ENCODE results near the gene TENM4.

The TENM4 gene

DNA sequence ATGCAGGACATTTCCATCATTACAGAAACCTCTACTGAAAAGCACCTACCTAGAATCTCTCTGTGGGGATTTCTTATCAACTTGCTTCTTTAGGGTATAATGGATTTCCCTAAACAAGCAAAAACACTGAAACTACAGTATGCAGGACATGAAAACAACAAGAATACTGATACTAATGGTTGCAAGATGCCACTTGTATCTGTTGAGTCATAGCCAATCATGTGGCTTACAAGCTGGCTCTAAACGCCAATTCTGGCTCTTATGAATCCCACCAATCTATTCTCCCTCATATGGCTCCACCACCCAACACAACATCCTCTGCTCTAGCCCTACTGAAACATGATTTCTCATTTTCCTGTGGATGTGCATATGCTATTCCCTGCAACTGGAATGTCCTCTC lies 22.6 kb downstream of the TENM4 start:
- DNase-seq (ENCODE audit: low read depth): no peak

DNA sequence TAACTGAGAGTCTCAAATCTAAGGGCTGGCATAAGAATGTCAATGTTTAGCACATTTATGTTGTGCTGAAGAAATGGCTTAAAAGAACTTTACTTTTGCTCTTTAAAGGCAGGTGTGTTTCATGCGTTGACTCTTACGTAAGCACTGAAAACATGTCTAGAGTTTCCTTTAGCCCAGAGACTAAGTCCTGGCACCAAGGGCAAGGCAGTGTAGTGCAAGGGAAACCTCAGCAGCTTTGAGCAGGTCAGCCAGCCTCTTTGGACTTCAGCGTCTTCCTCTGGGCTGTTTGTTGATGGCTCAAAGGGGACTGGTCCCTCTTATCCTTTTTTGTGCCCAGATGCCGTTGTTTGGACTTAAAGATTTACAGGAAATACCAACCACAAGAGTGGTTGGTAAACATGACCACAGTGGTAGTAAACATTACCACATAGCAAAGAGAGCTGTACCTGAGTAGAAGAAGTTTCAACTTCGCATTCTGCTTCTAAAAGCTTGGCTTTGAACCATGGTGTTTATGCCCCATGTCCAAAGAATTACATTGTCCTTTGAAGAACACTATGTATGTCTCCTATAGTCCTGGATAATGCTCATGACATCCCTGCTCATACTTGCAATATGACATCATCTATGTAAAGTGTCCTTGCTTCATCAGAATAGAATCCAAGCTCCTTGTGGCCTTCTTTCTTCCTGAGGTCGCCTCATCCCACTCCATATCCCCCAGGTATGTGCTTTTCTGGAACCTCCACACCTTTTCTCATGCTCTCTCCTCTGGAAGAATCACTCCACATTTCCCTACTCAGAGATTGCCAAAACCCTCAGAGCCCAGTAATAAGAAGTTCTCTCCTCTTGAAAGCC lies 23.5 kb downstream of the TENM4 start:
- no peak for DNase-seq (ENCODE audit: low read depth)

DNA sequence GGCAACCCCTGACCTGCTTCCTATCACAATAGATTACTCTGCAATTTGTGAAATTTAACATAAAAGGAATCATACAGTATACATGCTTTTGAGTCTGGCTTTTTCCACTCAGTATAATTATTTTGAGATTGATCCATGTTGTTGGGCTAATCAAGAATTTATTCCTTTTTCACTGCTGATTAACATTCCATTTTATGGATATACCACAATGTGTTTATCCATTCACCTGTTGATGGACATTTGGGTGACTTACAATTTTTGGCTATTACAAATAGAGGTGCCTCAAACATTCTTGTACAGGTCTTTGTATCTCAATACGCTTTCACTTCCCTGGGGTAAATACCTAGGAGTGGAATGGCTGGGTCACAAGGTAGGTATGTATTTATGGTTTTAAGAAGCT lies 24.9 kb downstream of the TENM4 start:
- DNase-seq (ENCODE audit: low read depth): no peak

DNA sequence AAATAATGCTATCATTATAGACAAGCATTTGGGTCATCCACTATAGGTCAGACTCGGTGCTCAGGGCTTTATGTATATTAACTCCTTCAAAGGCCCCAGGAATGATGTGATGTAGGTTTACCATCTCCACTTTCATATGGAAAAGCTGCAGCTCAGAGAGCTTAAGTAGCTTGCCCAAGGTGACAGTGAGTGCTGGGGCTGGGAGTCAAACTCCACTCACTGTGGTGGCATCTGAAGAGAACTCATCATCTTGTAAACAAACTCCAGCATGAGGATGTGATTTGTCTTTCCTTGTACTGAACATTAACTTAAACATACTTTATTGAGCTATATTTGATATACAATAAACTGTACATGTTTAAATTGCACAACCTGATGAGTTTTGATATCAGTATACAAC lies 25.4 kb downstream of the TENM4 start:
- DNase-seq (ENCODE audit: low read depth): no peak

DNA sequence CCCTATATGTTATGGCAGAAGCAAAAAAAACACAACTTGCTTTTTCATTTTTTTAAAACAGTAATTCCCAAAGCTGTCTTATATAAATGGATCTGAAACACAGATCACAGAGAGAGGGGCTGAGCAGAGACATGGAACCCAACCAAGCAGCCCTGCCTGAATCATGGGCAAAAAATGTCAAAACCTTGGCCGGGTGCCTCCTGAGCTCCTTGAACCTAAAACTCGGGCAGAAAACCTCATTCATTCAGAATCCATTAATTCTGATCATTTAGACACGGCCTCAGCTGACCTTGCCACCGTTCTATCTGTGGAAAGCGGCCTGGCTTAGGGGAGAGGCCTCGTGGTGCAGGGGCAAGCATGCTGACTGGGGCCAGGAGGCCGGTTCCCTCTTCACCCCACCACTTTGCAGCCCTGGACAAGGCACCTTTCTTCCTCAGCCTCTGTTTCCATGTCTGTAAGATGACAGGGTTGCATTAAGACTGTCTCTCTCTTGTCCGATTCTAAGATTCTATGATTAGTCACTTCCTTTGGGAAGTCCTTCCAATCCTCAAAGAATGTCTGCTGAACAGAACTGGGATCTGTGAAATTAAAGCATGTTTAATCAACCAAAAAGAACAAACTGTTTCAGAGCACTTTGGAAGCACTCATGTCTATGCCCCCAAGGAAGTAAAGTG lies 26.0 kb downstream of the TENM4 start:
- no peak for DNase-seq (ENCODE audit: low read depth)

DNA sequence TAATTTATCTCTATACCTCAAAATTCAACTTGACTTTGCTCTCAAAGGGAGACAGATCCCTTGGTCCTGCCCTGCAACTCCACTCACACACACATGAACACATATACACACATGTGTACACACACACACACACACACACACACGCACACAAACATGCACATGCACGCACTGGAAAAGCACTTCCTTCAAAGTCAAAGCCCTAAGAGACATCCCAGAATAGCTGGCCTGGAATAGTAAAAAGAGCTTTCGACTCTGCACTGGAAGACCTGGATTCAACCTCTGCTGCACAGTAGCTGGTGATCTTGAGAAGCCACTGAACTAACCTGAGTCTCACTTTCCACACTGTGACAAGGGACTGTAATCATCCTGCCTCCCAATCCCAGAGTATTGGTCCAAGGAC lies 26.8 kb downstream of the TENM4 start:
- DNase-seq (ENCODE audit: low read depth): no peak

DNA sequence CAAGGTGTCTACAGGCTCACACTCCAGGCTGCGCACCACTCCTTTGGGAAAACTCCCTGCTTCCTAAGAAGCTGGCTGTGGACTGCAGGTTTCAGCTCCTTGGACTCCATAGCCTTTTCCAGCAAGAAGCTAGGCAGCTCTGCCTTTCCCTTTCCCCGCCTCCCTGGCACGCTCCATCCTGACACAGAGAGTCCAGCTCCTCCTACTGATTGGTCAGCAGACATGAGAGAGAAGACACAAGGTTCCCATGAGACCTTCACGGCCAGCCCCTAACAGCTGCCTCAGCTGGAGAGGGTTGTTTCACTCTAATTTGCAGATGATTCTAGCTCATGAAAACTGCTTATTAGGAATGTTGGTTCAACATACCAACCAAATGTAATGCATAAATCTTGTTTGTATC lies 27.6 kb downstream of the TENM4 start:
- no peak for DNase-seq (ENCODE audit: low read depth)

DNA sequence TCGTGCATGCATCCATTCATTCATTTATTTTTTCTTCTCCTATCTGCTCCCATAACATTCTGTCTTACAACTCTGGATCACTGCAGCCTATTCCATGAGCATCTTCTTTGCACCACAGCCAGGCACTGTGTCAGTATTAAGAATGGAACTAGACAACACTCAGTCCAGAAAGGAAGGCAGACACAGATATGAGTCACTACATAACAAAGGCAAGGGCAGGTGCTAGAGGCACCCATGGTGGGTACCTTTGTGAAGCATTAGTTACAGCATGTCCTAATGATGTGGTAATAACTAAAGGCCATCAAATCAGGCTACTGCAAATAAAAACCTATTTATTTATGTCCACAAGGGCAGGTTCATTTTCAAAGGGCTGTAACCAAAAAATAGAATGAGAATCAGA lies 28.1 kb downstream of the TENM4 start:
- no peak for DNase-seq (ENCODE audit: low read depth)

DNA sequence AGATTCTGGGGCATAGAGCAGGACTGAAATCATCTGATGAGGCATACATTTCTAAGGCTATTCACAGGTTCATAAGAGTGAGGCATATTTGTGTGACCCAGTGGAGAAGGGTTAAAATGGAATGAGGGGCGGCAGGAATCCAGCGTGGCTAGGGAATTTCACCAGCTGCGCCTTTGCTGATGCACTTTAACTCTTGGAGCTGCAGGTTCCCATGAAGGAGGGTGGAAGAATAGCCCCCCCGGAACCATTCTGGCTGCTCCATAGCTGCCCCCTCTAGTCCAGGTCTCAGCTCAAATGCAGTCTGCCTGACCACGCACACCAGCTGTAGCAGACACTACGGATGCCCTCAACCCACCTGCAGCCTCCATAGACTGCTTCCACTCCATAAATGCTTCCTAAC lies 31.5 kb downstream of the TENM4 start:
- DNase-seq (ENCODE audit: low read depth): no peak

DNA sequence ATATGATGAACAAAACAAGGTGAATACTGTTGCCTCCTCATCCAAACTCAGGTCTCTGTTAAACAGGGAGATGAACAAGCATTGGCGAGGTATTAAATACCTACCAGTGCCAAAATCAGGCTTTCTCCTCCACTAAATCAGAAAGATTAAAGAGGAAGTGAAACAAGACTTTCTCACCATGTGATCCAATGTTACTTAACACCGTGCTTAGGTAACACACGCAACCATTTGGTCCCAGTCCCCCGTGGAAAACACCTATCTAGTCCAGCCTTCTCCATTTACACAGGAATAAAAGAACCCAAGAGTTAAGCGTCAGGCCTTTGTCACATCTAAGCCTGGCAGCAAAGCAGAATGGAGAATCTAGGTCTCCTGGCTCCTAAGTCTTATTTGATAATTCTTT lies 34.5 kb downstream of the TENM4 start:
- no peak for DNase-seq (ENCODE audit: low read depth)

DNA sequence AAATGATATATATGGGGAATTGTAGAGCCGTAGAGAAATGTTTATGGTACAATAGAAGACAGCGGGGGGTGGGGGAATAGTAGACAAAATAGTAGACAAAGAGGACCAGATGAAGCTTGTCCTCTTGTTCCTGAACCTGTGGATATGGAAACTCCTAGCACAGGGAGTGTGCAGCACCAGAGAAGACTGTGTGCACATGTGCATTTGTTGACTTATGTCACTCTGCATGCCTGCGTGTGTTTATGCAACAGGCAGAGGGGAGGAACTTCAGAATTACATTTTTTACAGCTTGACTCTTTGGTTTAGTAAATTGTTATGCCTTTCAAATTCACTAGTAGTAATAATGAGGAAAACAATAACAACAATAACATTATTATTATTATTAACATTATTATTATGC lies 36.0 kb downstream of the TENM4 start:
- no peak for DNase-seq (ENCODE audit: low read depth)

DNA sequence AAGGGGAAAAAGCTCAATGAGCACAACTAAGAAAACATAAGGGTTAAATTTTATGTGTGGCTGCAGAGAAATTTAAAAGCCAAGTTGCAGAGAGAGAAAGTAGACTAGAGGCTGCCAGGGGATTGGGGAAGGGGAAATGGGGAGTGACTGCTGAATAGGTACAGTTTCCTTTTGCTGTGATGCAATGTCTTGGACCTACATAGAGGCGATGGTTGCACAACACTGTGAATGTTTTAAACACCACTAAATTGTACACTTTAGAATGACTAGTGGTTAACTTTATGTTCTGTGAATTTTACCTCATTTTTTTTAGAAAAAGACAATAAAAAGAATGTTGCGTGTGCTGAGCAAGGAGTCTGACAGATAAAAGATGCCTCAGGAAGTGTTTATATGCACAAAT lies 36.5 kb downstream of the TENM4 start:
- no peak for DNase-seq (ENCODE audit: low read depth)

DNA sequence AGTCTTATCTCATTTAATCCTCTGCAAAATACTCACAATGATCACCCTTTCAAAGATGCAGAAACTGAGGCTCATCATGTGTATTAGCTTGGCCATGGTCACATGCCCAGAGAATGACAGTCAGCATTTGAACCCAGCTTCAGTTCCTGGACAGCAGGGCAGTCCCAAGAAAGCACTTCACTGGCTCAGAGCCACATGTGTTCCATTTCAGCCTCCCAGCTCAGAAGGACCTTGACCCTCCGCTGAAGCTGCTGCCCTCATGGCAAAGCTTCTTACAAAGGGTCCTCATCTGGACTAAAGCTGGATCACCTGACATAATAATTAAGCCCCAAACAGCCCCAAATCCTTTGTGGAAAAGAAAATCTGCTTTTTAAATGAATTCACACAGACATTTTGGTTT lies 37.0 kb downstream of the TENM4 start:
- no peak for DNase-seq (ENCODE audit: low read depth)

DNA sequence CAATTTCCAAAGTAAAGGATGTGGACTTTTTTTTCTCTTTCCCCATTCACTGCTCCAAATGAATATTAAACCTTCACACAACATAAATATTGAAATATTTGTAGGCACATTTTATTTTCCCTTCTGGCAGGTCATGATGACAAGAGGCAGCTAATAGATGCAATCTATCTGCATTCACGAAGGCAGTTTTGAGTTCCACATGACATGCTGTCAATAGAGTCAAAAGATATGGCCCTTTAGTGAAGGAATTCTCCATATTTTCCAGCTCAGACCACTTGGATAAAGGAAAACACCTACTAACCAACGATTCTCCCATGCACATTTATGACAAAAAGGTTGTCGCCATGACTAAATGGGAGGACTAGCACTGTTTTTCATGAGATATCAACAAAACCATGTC lies 37.9 kb downstream of the TENM4 start:
- no peak for DNase-seq (ENCODE audit: low read depth)

DNA sequence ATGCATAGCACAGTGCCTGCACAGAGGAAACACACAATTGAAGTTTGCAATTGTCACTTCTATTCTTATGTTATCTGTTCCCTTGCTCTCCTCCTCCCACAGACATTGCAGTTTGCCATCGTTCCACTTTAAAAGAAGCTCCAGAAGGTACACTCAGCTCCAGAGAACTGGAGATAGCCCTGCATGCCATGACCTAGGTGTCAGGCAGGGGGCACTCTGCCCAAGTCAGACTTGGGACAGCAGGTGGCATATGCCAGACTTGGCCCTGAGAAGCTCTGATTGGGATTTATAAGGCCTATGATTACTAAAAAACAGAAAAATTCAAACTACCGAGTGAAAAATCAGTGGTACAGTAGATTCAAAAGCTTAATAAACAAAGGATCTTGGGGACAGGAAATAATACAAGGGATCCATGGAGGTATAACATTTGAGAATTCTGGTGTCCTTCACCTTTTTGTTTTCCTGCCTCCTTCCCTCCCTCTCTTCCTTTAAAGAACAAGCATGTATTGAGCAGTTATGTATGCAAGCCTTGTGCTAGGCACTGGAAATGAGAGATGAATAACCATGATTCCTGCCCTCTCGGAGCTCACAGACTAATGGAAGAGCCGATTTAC lies 40.0 kb downstream of the TENM4 start:
- no peak for DNase-seq (ENCODE audit: low read depth)

DNA sequence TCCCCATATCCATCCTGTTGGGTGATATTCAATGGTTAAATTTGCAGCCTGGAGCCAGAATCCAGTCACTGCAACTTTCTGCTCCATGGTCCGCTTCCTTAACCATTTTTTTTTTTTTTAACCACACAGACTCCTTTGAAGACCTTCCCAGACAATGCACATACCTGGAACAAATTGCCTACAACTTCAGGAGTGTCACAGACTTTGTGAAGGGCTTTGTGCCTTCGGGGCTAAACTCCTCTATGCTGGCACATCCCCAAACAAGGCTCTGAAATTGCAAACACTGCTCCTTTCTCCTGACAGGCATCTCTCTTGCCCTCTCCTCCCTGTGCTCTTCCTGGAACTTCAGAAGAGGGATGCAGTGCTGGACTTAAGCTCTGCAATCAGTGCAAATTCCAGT lies 40.6 kb downstream of the TENM4 start:
- DNase-seq (ENCODE audit: low read depth): no peak

DNA sequence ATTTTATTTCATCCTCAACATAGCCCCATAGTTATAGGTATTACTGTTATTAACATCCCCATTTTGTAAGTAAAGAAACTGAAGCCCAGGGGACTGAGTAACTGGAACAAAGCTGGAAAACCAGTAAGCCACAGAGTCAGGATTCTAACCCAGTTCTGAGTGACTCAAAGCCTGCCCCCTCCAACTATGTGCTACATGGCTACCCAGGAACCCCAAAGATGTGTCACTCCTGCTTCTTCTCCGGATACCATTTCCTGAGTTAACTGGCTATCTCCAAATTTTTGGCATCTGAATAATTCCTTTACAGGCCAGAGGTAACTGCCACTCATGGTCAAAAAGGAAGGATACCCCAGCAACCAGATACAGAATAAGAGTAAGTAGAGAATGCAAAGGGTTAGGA lies 43.6 kb downstream of the TENM4 start:
- no peak for DNase-seq (ENCODE audit: low read depth)

DNA sequence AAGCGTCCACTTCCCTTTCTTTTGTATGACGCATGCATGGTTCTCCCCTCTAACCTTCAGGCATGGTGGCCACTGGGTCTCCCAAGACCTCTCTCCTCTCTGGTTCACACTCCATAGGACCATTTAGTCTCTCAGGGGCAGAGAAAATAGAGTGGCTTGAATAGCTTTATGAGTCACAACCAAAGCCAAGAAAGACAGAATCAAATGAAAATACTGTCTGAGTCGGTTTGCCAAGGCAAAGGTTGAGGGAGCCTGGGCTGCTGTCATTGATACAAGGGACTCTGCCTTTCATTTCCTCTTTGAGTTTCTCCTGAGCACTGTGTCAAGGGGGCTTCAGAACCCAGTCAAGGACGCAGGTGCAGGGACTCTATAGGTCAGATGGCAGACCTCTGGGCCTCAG lies 44.2 kb downstream of the TENM4 start:
- no peak for DNase-seq (ENCODE audit: low read depth)

DNA sequence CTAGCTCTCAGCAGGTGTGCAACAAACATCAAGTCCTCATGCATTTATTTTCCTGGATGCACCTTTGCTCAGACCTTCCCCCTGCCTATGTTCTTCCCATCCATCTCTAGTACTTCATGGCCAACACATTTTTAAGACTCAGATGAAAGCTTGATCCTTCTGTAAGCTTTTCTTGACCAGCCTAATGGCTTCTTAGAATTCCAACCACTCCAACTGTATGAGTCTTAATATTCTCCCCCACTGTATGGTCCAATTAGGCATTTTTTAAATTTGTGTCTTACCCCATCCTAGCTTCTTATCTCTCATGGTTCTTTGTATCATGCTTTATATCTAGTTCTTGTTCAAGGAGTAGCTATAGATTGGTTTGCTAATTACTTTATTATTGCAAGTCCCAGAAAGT lies 44.8 kb downstream of the TENM4 start:
- no peak for DNase-seq (ENCODE audit: low read depth)

DNA sequence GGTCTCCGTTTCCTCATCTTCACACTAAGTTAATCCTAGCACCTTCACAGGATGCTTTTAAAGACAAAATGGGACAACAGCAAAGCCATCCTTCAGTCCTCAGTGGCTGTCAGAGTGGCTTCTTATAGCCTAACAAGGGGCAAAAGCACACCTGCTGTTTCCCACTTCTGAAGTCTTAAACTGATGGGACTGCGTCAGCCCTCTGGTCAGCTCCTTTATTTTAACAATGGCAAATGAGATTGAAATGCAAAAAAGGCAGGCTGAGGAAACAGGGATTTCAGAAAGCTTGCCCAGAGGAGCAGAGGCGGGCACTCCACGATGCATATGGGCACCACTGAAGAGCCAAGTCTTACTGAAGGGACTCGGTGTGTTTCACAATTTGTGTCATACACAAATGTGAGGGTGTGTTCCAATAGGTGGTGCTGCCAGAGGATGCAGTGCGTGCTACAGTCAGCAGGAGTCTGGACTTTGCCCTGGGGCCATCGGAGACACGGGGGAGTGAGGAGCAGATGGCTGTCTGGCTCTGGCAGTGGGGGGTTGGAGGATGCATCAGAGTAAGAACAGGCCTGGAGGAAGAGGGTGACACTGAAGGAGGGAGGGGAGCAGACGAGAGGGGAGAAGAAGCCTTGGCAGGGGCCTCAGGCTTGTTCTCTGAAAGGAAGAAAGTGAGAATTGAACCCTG lies 47.3 kb downstream of the TENM4 start:
- DNase-seq (ENCODE audit: low read depth): no peak

DNA sequence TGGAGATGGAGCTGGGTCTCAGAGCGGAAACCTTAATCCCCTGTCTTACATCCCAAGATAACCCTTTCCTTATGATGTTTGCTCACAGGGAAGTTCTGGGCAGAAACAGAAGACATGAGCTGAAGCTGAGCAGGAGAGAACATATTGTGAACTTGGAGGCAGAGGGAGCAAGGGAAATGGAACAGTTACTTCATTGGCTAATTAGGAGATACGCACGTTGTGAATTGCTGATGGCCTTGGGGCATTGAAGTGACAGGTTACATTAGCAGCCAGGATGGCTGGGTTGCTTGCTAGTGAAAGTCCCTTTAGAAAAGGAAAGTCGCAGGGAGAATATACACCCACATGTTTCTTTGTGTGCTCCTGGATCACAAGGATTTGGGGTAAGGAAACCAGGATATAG lies 48.7 kb downstream of the TENM4 start:
- no peak for DNase-seq (ENCODE audit: low read depth)

DNA sequence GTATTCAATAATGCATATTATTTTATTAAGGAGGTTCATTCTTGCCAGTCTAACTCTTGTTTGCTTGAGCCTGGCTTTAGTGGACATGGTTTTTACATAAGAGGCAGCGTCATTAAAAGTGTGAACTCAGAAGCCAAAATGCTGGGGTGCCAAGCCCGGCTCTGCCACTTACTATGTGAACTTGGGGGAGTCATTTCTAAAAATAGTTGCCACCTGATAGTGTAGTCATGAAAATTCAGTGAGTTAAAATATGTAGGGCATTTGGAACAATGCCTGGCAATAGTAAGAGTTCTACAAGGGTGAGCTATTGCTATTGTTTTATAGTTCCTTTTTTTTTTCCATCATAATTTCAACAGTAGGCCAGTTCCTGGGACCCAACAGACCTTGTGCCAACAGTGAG lies 49.9 kb downstream of the TENM4 start:
- DNase-seq (ENCODE audit: low read depth): no peak

DNA sequence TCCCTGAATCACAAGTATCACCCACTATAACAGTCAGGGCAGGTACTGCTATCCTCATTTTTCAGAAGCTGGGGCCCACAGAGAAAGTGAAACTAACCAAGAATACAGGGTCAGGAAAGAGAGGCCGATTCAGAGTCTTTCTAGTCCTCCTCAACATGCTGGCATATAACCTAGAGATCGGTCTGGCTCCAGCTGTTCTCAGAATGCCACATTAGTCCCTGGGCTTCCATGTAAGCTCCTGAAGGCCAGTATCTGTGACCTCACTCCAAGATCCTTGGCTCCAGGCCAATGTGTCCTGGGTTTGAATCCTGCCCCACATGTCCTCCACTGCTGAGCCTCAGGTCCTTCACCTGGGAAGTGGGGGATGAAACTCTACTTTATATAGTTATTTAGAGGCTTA lies 50.4 kb downstream of the TENM4 start:
- no peak for DNase-seq (ENCODE audit: low read depth)
